ENCODE results near the gene SUN1. TPM values are rescaled to one million over a fixed set of nuclear protein-coding genes. Genes with fewer than 3 reads are reported as not detected.
A peak's percentile ranks its signal among the peaks of the same experiment; 100 is the strongest.

SUN1 gene
- total RNA-seq, 1 experiment from 2014 or later, result 252 TPM

GRCh38 chr7:894164-894867 lies 62.0 kb downstream of the SUN1 start:
- intact Hi-C loops (cut with micrococcal nuclease; ENCODE audit: unreplicated experiment), result no loop called here
- Mint-ChIP-seq H3K27ac (ENCODE audit: unreplicated experiment) (peak overlapping the region; percentile 71), H3K36me3 (ENCODE audit: insufficient read depth, unreplicated experiment) (peaks cover 96% of the 10 kb centered on the region), H3K4me3 (ENCODE audit: low read depth, unreplicated experiment) (peak overlapping the region; percentile 28), H3K4me1 (ENCODE audit: low read depth, unreplicated experiment) (peaks cover 18% of the 10 kb centered on the region), H3K27me3 (ENCODE audit: unreplicated experiment) (no peaks in the 10 kb centered on the region), H3K9me3 (ENCODE audit: low read depth, unreplicated experiment) (no peaks in the 10 kb centered on the region)
- BruUV-seq (replicated peaks), result no TSS peak
- no peak for DNase-seq
- TF ChIP-seq, protein P1, sequence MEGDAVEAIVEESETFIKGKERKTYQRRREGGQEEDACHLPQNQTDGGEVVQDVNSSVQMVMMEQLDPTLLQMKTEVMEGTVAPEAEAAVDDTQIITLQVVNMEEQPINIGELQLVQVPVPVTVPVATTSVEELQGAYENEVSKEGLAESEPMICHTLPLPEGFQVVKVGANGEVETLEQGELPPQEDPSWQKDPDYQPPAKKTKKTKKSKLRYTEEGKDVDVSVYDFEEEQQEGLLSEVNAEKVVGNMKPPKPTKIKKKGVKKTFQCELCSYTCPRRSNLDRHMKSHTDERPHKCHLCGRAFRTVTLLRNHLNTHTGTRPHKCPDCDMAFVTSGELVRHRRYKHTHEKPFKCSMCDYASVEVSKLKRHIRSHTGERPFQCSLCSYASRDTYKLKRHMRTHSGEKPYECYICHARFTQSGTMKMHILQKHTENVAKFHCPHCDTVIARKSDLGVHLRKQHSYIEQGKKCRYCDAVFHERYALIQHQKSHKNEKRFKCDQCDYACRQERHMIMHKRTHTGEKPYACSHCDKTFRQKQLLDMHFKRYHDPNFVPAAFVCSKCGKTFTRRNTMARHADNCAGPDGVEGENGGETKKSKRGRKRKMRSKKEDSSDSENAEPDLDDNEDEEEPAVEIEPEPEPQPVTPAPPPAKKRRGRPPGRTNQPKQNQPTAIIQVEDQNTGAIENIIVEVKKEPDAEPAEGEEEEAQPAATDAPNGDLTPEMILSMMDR (IDR thresholded peaks at IDR 0.05; ENCODE audit: unreplicated experiment), result no peak
- CTCF ChIA-PET, result interaction anchor here (0.8 kb wide), 1 partner anchor 21 kb away, joined by 3 read pairs; no protein-coding TSS in a partner anchor

DNA sequence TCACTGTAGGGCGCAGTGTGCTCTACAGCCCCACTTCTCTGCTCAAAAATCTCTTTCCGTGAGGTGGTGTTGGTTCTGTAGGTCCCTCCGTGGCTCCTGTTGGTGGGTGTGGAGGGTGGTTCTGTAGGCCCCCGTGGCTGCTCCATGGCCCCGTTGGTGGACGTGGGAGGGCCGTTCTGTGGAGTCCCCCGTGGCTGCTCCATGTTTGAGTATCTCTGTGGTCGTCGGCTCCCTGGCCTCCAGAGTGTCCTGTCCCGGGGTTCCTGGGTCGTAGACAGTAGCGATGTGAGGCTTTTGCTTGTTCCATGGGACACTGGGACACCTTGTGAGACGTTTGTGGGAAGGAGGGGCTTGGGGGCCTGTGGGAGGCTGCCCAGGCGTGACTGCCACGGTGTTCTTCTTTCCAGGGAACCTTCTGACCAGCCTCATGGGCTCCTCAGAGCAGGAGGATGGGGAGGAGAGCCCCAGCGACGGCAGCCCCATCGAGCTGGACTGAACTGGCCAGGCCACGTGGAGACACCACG lies 62.7 kb downstream of the SUN1 start:
- intact Hi-C loops (cut with micrococcal nuclease; ENCODE audit: unreplicated experiment), result no loop called here
- Mint-ChIP-seq H3K27me3 (ENCODE audit: unreplicated experiment) (no peaks in the 10 kb centered on the region), H3K4me3 (ENCODE audit: low read depth, unreplicated experiment) (peak overlapping the region; percentile 28), H3K27ac (ENCODE audit: unreplicated experiment) (peak overlapping the region; percentile 71), H3K4me1 (ENCODE audit: low read depth, unreplicated experiment) (peaks cover 18% of the 10 kb centered on the region), H3K36me3 (ENCODE audit: insufficient read depth, unreplicated experiment) (peaks cover 98% of the 10 kb centered on the region), H3K9me3 (ENCODE audit: low read depth, unreplicated experiment) (no peaks in the 10 kb centered on the region)
- CTCF ChIA-PET, result no interaction called here
- BruUV-seq (replicated peaks), result no TSS peak
- DNase-seq, result no peak
- TF ChIP-seq, protein P1 (IDR thresholded peaks at IDR 0.05; ENCODE audit: unreplicated experiment), result no peak

- H3K36me3 Mint-ChIP-seq (ENCODE audit: insufficient read depth, unreplicated experiment), result peaks cover 98% of the 10 kb centered on the region
- CTCF ChIA-PET, result no interaction called here
Measured at GRCh38 chr7:895451-896052, 63.3 kb downstream of the SUN1 start.

DNA sequence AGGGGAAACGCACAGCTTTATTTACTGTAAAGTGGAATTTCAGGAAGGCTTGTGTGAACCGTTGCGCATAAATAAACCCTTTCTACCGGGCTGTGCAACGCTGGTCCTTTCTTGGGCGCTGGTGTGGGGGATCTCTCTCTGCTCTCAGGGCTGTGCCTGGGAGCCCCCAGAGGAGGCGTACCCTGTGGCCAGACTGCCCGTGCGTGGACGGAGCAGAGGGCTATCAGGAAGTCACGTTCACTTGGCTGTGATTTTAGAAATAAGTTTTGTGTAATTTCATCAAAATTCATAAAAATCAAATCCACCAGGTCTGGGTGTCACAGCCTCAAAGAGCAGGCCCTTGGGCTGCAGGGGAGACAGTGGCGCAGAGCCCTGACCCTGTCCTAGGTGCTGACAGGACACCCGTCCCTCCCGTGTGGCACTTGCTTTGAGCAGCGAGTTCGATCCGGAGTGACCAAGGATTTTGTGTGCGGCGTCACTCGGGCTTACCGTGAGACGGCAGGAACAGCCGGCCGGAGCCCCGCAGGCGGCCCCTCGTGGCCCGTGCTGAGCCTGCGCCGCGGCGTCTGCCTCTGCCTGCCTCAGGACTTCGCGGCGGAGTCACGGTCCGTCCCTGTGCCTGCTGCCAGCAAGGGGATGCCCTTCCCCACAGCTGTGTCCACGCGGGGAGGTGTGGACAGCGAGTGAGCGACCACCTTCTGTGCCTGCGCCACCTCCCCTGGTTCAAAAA lies 64.2 kb downstream of the SUN1 start:
- Mint-ChIP-seq H3K9me3 (ENCODE audit: low read depth, unreplicated experiment) (no peaks in the 10 kb centered on the region), H3K4me1 (ENCODE audit: low read depth, unreplicated experiment) (peaks cover 18% of the 10 kb centered on the region)
- no TSS peak for BruUV-seq (replicated peaks)

More at GRCh38 chr7:895451-896052, 63.3 kb downstream of the SUN1 start:
- Mint-ChIP-seq H3K27me3 (ENCODE audit: unreplicated experiment) (no peaks in the 10 kb centered on the region), H3K4me3 (ENCODE audit: low read depth, unreplicated experiment) (no peak overlapping the region), H3K9me3 (ENCODE audit: low read depth, unreplicated experiment) (no peaks in the 10 kb centered on the region), H3K27ac (ENCODE audit: unreplicated experiment) (peak overlapping the region; percentile 58), H3K4me1 (ENCODE audit: low read depth, unreplicated experiment) (peaks cover 18% of the 10 kb centered on the region)
- TF ChIP-seq, protein P1 (IDR thresholded peaks at IDR 0.05; ENCODE audit: unreplicated experiment), result no peak
- intact Hi-C loops (cut with micrococcal nuclease; ENCODE audit: unreplicated experiment), result no loop called here
- BruUV-seq (replicated peaks), result no TSS peak
- DNase-seq, result no peak

More for the DNA sequence above, 64.2 kb downstream of the SUN1 start:
- intact Hi-C loops (cut with micrococcal nuclease; ENCODE audit: unreplicated experiment), result no loop called here
- TF ChIP-seq, protein P1 (IDR thresholded peaks at IDR 0.05; ENCODE audit: unreplicated experiment), result no peak
- Mint-ChIP-seq H3K4me3 (ENCODE audit: low read depth, unreplicated experiment) (no peak overlapping the region), H3K36me3 (ENCODE audit: insufficient read depth, unreplicated experiment) (peaks cover 98% of the 10 kb centered on the region), H3K27ac (ENCODE audit: unreplicated experiment) (peak overlapping the region; percentile 58), H3K27me3 (ENCODE audit: unreplicated experiment) (no peaks in the 10 kb centered on the region)
- no peak for DNase-seq
- CTCF ChIA-PET, result interaction anchor here (1.1 kb wide), 1 partner anchor 17 kb away, joined by 3 read pairs; no protein-coding TSS in a partner anchor
